Upper lobe of left lung (tissue), 6 donors: ENCODE measurements around the gene PODXL2. TPM values are rescaled to one million over a fixed set of nuclear protein-coding genes. Genes with fewer than 3 reads are reported as not detected.
"Not testable (repeated sequence)": the region's sequence is repeated elsewhere in the genome, so short reads cannot be mapped to it uniquely, and the experiment has no call there.

ENCODE experiments used
- ATAC-seq, 2 donors: fragments of 200-7000 bp; cut with Tn5 transposase; one replicate each; pipeline ENCODE4 v1.9.1; 2022; ENCODE audit warnings: mild to moderate bottlenecking in 2 of 2, moderate library complexity in 2 of 2; ENCODE audit not compliant: low FRiP score in 2 of 2
- DNase-seq, 2 donors: peaks; one replicate each; pipeline ENCODE4 v3.0.0-alpha.2; 2019 to 2020
- H3K27ac ChIP-seq, 4 donors: fragments of 200-600 bp; sonication (generic); one replicate each; pipeline ENCODE4 v1.5.1; 2016 to 2019
- H3K27me3 ChIP-seq, 4 donors: fragments of 200-600 bp; sonication (generic); one replicate each; pipeline ENCODE4 v1.5.1; 2017 to 2019
- H3K36me3 ChIP-seq, 4 donors: fragments of 200-600 bp; sonication (generic); one replicate each; pipeline ENCODE4 v1.5.1; 2016 to 2019
- H3K4me1 ChIP-seq, 4 donors: fragments of 200-600 bp; sonication (generic); one replicate each; pipeline ENCODE4 v1.5.1; 2018 to 2019
- H3K4me3 ChIP-seq, 4 donors: fragments of 200-600 bp; sonication (generic); one replicate each; pipeline ENCODE4 v1.5.1; 2017 to 2019; ENCODE audit warnings: mild to moderate bottlenecking in 2 of 4, moderate library complexity in 1 of 4
- H3K9me3 ChIP-seq, 4 donors: fragments of 200-600 bp; sonication (generic); one replicate each; pipeline ENCODE4 v1.5.1; 2018 to 2019
- CTCF ChIP-seq, 6 experiments: fragments of 450-650 bp in 4 of 6; fragments of 200-600 bp in 2 of 6; sonication (generic) in 2 of 6; IDR thresholded peaks; one replicate each; pipeline ENCODE4 v1.5.1; 2016 to 2019; ENCODE audit warnings: antibody characterized with exemption in 6 of 6
- EP300 ChIP-seq, 4 donors: sonication (generic); formaldehyde crosslinking; IDR thresholded peaks; one replicate each; pipeline ENCODE4 v1.5.1; 2017; ENCODE audit warnings: antibody characterized with exemption in 4 of 4, control low read depth in 2 of 4
- POLR2A ChIP-seq, 4 donors: fragments of 450-650 bp; IDR thresholded peaks; one replicate each; pipeline ENCODE4 v1.5.1; 2016 to 2017; ENCODE audit warnings: antibody characterized with exemption in 4 of 4, mild to moderate bottlenecking in 2 of 4
- POLR2AphosphoS5 ChIP-seq, 2 donors: sonication (generic); formaldehyde crosslinking; IDR thresholded peaks; one replicate each; pipeline ENCODE4 v1.5.1; 2017; ENCODE audit warnings: antibody characterized with exemption in 2 of 2
- WGBS, 2 donors: methylation state at CpG; one replicate each; pipeline ENCODE4 v1.1.5; 2017 to 2018; 5-methylcytosine and 5-hydroxymethylcytosine counted together
- total RNA-seq, 6 donors: library from RNA; depleted of rRNA in 4 of 6; stranded (reverse); fragments of >200 nt in 4 of 6; gene quantifications; one replicate each; pipeline versions ENCODE4 v1.1.0 to v1.2.1, GENCODE V29; 2016 to 2021
- donor health status: DM: no; HTN: no; CAD: no; lungs with moderate emphysema.
- donor health status: DM: no; HTN: yes; CAD: no; lungs with severe emphysema.

The PODXL2 gene
- total RNA-seq, 6 donors from 2014 or later: 1.0 to 5.1 (median 3.5) TPM

GRCh38 chr3:127680798-127681221 lies 51.8 kb downstream of the PODXL2 start:
- H3K4me3 ChIP-seq: no peak overlapping the region
- WGBS, 2 donors: 75 to 79% methylated on average over 1 of the region's 1 CpG
- no peaks in the 10 kb centered on the region for H3K27me3 ChIP-seq
- ATAC-seq (no peak), DNase-seq (peak in 1 of 2 donors; percentile 19)
- peaks cover 0 to 46% (median 33%) of the 10 kb centered on the region in 4 donors for H3K36me3 ChIP-seq
- no peak for TF ChIP-seq POLR2AphosphoS5 (IDR thresholded peaks at IDR 0.05)
- no peak for TF ChIP-seq POLR2A (IDR thresholded peaks at IDR 0.05)
- TF ChIP-seq EP300 (IDR thresholded peaks at IDR 0.05): no peak
- TF ChIP-seq CTCF (IDR thresholded peaks at IDR 0.05): no peak
- peak overlapping the region in 1 of 4 donors; percentile 54 for H3K27ac ChIP-seq
- H3K9me3 ChIP-seq: no peaks in the 10 kb centered on the region
- H3K4me1 ChIP-seq: peaks cover 0 to 10% (median 2%) of the 10 kb centered on the region in 4 donors

GRCh38 chr3:127682175-127682554 lies 53.2 kb downstream of the PODXL2 start:
- peaks cover 0 to 32% (median 21%) of the 10 kb centered on the region in 4 donors for H3K36me3 ChIP-seq
- WGBS, 2 donors: 90 to 98% methylated on average over 6 of the region's 6 CpGs
- not testable (repeated sequence) for H3K27ac ChIP-seq, H3K9me3 ChIP-seq, H3K4me1 ChIP-seq, DNase-seq, H3K27me3 ChIP-seq, ATAC-seq, H3K4me3 ChIP-seq

- 85 to 91% methylated on average over 8 of the region's 8 CpGs for WGBS, 2 donors
- DNase-seq (peak in 1 of 2 donors; percentile 19), ATAC-seq (no peak)
- TF ChIP-seq POLR2AphosphoS5 (IDR thresholded peaks at IDR 0.05) (no peak), EP300 (IDR thresholded peaks at IDR 0.05) (no peak), CTCF (IDR thresholded peaks at IDR 0.05) (no peak), POLR2A (IDR thresholded peaks at IDR 0.05) (no peak)
- Histone ChIP-seq H3K4me3 (no peak overlapping the region), H3K4me1 (peaks cover 0 to 7% (median 2%) of the 10 kb centered on the region in 4 donors), H3K27me3 (no peaks in the 10 kb centered on the region), H3K9me3 (no peaks in the 10 kb centered on the region), H3K27ac (peak overlapping the region in 1 of 4 donors; percentile 35), H3K36me3 (peaks cover 0 to 28% (median 18%) of the 10 kb centered on the region in 4 donors)
Measured at GRCh38 chr3:127682561-127682960, 53.6 kb downstream of the PODXL2 start.

GRCh38 chr3:127684871-127685707 lies 56.1 kb downstream of the PODXL2 start:
- no peak overlapping the region for H3K4me3 ChIP-seq
- H3K27me3 ChIP-seq: no peaks in the 10 kb centered on the region
- TF ChIP-seq EP300 (IDR thresholded peaks at IDR 0.05): no peak
- no peak for TF ChIP-seq CTCF (IDR thresholded peaks at IDR 0.05)
- no peak for TF ChIP-seq POLR2AphosphoS5 (IDR thresholded peaks at IDR 0.05)
- no peak for TF ChIP-seq POLR2A (IDR thresholded peaks at IDR 0.05)
- no peaks in the 10 kb centered on the region for H3K9me3 ChIP-seq
- H3K36me3 ChIP-seq: peaks cover 0 to 11% (median 4%) of the 10 kb centered on the region in 4 donors
- no peak overlapping the region for H3K27ac ChIP-seq
- peaks cover 0 to 7% (median 2%) of the 10 kb centered on the region in 4 donors for H3K4me1 ChIP-seq
- DNase-seq: peak in 1 of 2 donors; percentile 21
- ATAC-seq: peak in 1 of 2 donors; percentile 44
- WGBS, 2 donors: 74 to 80% methylated on average over 13 to 22 of the region's 22 CpGs

GRCh38 chr3:127685708-127686511 lies 56.9 kb downstream of the PODXL2 start:
- no peak overlapping the region for H3K4me3 ChIP-seq
- no peak for DNase-seq
- H3K27me3 ChIP-seq: no peaks in the 10 kb centered on the region
- H3K9me3 ChIP-seq: no peaks in the 10 kb centered on the region
- no peak for ATAC-seq
- no peak overlapping the region for H3K27ac ChIP-seq
- WGBS, 2 donors: 79 to 81% methylated on average over 4 of the region's 4 CpGs
- H3K4me1 ChIP-seq: peaks cover 7 to 13% (median 7%) of the 10 kb centered on the region in 4 donors
- TF ChIP-seq EP300 (IDR thresholded peaks at IDR 0.05): no peak
- TF ChIP-seq POLR2A (IDR thresholded peaks at IDR 0.05): no peak
- no peak for TF ChIP-seq POLR2AphosphoS5 (IDR thresholded peaks at IDR 0.05)
- no peak for TF ChIP-seq CTCF (IDR thresholded peaks at IDR 0.05)
- peaks cover 0 to 3% (median 0%) of the 10 kb centered on the region in 4 donors for H3K36me3 ChIP-seq
